Sigmoid colon (tissue), 4 donors: ENCODE data around the gene SMKR1.

Experiments used
- EP300 ChIP-seq, 4 donors: sonication (generic); formaldehyde crosslinking; IDR thresholded peaks; one replicate each; pipeline ENCODE4 v1.6.1; 2017; ENCODE audit warnings: antibody characterized with exemption in 4 of 4
- POLR2A ChIP-seq, 2 donors: fragments of 450-650 bp; IDR thresholded peaks; one replicate each; pipeline ENCODE4 v1.6.1; 2016; ENCODE audit warnings: antibody characterized with exemption in 2 of 2, mild to moderate bottlenecking in 2 of 2, moderate library complexity in 2 of 2
- POLR2AphosphoS5 ChIP-seq, 4 donors: sonication (generic); formaldehyde crosslinking; IDR thresholded peaks; one replicate each; pipeline ENCODE4 v1.6.1; 2017; ENCODE audit warnings: antibody characterized with exemption in 4 of 4
- TF ChIP-seq, protein P1 (sequence below), 4 experiments: fragments of 450-650 bp in 3 of 4; fragments of 200-600 bp in 1 of 4; IDR thresholded peaks; one replicate each; pipeline ENCODE4 v1.5.1; 2016 to 2019; ENCODE audit warnings: antibody characterized with exemption in 4 of 4, mild to moderate bottlenecking in 3 of 4, moderate library complexity in 2 of 4

DNA sequence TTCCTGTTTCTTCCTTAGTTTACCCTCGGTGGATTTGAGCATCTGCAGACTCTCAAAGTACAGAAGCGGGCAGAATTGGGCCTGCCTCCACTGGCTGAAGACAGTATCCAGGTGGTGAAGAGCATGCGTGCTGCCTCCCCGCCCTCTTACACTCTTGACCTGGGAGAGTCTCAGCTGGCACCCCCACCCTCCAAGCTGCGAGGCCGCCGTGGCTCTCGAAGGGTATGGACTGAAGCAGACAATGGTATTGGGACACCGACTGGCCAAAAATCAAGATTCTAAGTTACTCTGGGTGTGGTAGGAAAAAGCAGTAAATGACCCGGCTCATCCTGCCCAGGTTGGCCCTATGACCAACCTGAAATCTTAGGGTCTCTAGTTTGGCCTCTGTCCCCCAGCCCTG, 45.9 kb upstream of the SMKR1 start:
- TF ChIP-seq POLR2A (IDR thresholded peaks at IDR 0.05), result no peak
- TF ChIP-seq, protein P1, sequence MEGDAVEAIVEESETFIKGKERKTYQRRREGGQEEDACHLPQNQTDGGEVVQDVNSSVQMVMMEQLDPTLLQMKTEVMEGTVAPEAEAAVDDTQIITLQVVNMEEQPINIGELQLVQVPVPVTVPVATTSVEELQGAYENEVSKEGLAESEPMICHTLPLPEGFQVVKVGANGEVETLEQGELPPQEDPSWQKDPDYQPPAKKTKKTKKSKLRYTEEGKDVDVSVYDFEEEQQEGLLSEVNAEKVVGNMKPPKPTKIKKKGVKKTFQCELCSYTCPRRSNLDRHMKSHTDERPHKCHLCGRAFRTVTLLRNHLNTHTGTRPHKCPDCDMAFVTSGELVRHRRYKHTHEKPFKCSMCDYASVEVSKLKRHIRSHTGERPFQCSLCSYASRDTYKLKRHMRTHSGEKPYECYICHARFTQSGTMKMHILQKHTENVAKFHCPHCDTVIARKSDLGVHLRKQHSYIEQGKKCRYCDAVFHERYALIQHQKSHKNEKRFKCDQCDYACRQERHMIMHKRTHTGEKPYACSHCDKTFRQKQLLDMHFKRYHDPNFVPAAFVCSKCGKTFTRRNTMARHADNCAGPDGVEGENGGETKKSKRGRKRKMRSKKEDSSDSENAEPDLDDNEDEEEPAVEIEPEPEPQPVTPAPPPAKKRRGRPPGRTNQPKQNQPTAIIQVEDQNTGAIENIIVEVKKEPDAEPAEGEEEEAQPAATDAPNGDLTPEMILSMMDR (IDR thresholded peaks at IDR 0.05), result no peak
- TF ChIP-seq POLR2AphosphoS5 (IDR thresholded peaks at IDR 0.05), result no peak
- TF ChIP-seq EP300 (IDR thresholded peaks at IDR 0.05), result no peak
